Measurements from ENCODE around the gene ENPP3.

Gene ENPP3

GRCh38 chr6:131763749-131764148 lies 126.6 kb downstream of the ENPP3 start:
- ATAC-seq (ENCODE audit: low read depth) (no peak), DNase-seq (ENCODE audit: low spot score in 2 of 2) (no peak)
- Mint-ChIP-seq H3K36me3 (no peaks in the 10 kb centered on the region), H3K9me3 (no peaks in the 10 kb centered on the region), H3K4me1 (no peaks in the 10 kb centered on the region), H3K27me3 (peaks cover 9% of the 10 kb centered on the region), H3K27ac (no peak overlapping the region), H3K4me3 (no peak overlapping the region)

- H3K27me3 Mint-ChIP-seq = peaks cover 9% of the 10 kb centered on the region
- no peaks in the 10 kb centered on the region for H3K36me3 Mint-ChIP-seq
- no peak for ATAC-seq (ENCODE audit: low read depth)
- H3K27ac Mint-ChIP-seq = no peak overlapping the region
- no peaks in the 10 kb centered on the region for H3K4me1 Mint-ChIP-seq
- no peak overlapping the region for H3K4me3 Mint-ChIP-seq
- no peak for DNase-seq (ENCODE audit: low spot score in 2 of 2)
- no peaks in the 10 kb centered on the region for H3K9me3 Mint-ChIP-seq
These were observed 127.2 kb downstream of the ENPP3 start for GRCh38 chr6:131764350-131764749.

GRCh38 chr6:131765081-131765803 lies 128.1 kb downstream of the ENPP3 start:
- Mint-ChIP-seq H3K27me3 (peaks cover 9% of the 10 kb centered on the region), H3K9me3 (no peaks in the 10 kb centered on the region), H3K27ac (no peak overlapping the region), H3K36me3 (no peaks in the 10 kb centered on the region), H3K4me3 (no peak overlapping the region), H3K4me1 (no peaks in the 10 kb centered on the region)
- DNase-seq (ENCODE audit: low spot score in 2 of 2) (no peak), ATAC-seq (ENCODE audit: low read depth) (no peak)

GRCh38 chr6:131765804-131766135 lies 128.7 kb downstream of the ENPP3 start:
- DNase-seq (ENCODE audit: low spot score in 2 of 2) = no peak
- H3K36me3 Mint-ChIP-seq = no peaks in the 10 kb centered on the region
- no peak for ATAC-seq (ENCODE audit: low read depth)
- H3K27ac Mint-ChIP-seq = no peak overlapping the region
- no peaks in the 10 kb centered on the region for H3K4me1 Mint-ChIP-seq
- peaks cover 12% of the 10 kb centered on the region for H3K27me3 Mint-ChIP-seq
- no peak overlapping the region for H3K4me3 Mint-ChIP-seq
- no peaks in the 10 kb centered on the region for H3K9me3 Mint-ChIP-seq

GRCh38 chr6:131766631-131767030 lies 129.5 kb downstream of the ENPP3 start:
- Mint-ChIP-seq H3K27ac (no peak overlapping the region), H3K4me1 (no peaks in the 10 kb centered on the region), H3K4me3 (no peak overlapping the region), H3K27me3 (peaks cover 15% of the 10 kb centered on the region), H3K36me3 (no peaks in the 10 kb centered on the region), H3K9me3 (no peaks in the 10 kb centered on the region)
- ATAC-seq (ENCODE audit: low read depth) = no peak
- DNase-seq (ENCODE audit: low spot score in 2 of 2) = no peak

GRCh38 chr6:131768964-131769363 lies 131.9 kb downstream of the ENPP3 start:
- no peaks in the 10 kb centered on the region for H3K4me1 Mint-ChIP-seq
- H3K4me3 Mint-ChIP-seq = no peak overlapping the region
- H3K27me3 Mint-ChIP-seq = peaks cover 11% of the 10 kb centered on the region
- no peaks in the 10 kb centered on the region for H3K9me3 Mint-ChIP-seq
- no peaks in the 10 kb centered on the region for H3K36me3 Mint-ChIP-seq
- DNase-seq (ENCODE audit: low spot score in 2 of 2) (no peak), ATAC-seq (ENCODE audit: low read depth) (no peak)
- no peak overlapping the region for H3K27ac Mint-ChIP-seq

- no peaks in the 10 kb centered on the region for H3K9me3 Mint-ChIP-seq
- DNase-seq (ENCODE audit: low spot score in 2 of 2) = no peak
- no peak overlapping the region for H3K4me3 Mint-ChIP-seq
- no peaks in the 10 kb centered on the region for H3K4me1 Mint-ChIP-seq
- peaks cover 11% of the 10 kb centered on the region for H3K27me3 Mint-ChIP-seq
- no peak overlapping the region for H3K27ac Mint-ChIP-seq
- no peaks in the 10 kb centered on the region for H3K36me3 Mint-ChIP-seq
- no peak for ATAC-seq (ENCODE audit: low read depth)
These were observed 132.5 kb downstream of the ENPP3 start for GRCh38 chr6:131769385-131770141.

GRCh38 chr6:131770776-131771175 lies 133.7 kb downstream of the ENPP3 start:
- Mint-ChIP-seq H3K36me3 (no peaks in the 10 kb centered on the region), H3K27ac (no peak overlapping the region), H3K9me3 (no peaks in the 10 kb centered on the region), H3K4me3 (no peak overlapping the region), H3K4me1 (no peaks in the 10 kb centered on the region), H3K27me3 (peaks cover 11% of the 10 kb centered on the region)
- DNase-seq (ENCODE audit: low spot score in 2 of 2) (no peak), ATAC-seq (ENCODE audit: low read depth) (no peak)

GRCh38 chr6:131773284-131773950 lies 136.3 kb downstream of the ENPP3 start:
- no peaks in the 10 kb centered on the region for H3K9me3 Mint-ChIP-seq
- ATAC-seq (ENCODE audit: low read depth) (no peak), DNase-seq (ENCODE audit: low spot score in 2 of 2) (no peak)
- no peak overlapping the region for H3K27ac Mint-ChIP-seq
- peaks cover 8% of the 10 kb centered on the region for H3K27me3 Mint-ChIP-seq
- no peaks in the 10 kb centered on the region for H3K4me1 Mint-ChIP-seq
- no peak overlapping the region for H3K4me3 Mint-ChIP-seq
- no peaks in the 10 kb centered on the region for H3K36me3 Mint-ChIP-seq

- Mint-ChIP-seq H3K27ac (no peak overlapping the region), H3K9me3 (no peaks in the 10 kb centered on the region), H3K36me3 (no peaks in the 10 kb centered on the region), H3K4me3 (no peak overlapping the region), H3K4me1 (no peaks in the 10 kb centered on the region), H3K27me3 (peaks cover 2% of the 10 kb centered on the region)
- ATAC-seq (ENCODE audit: low read depth) = no peak
- no peak for DNase-seq (ENCODE audit: low spot score in 2 of 2)
These were observed 138.8 kb downstream of the ENPP3 start for GRCh38 chr6:131775886-131776285.

- no peak overlapping the region for H3K27ac Mint-ChIP-seq
- ATAC-seq (ENCODE audit: low read depth) (no peak), DNase-seq (ENCODE audit: low spot score in 2 of 2) (no peak)
- H3K4me1 Mint-ChIP-seq = no peaks in the 10 kb centered on the region
- H3K4me3 Mint-ChIP-seq = no peak overlapping the region
- H3K9me3 Mint-ChIP-seq = no peaks in the 10 kb centered on the region
- no peaks in the 10 kb centered on the region for H3K36me3 Mint-ChIP-seq
- no peaks in the 10 kb centered on the region for H3K27me3 Mint-ChIP-seq
These were observed 139.9 kb downstream of the ENPP3 start for GRCh38 chr6:131776985-131777384.

- H3K9me3 Mint-ChIP-seq = no peaks in the 10 kb centered on the region
- no peaks in the 10 kb centered on the region for H3K4me1 Mint-ChIP-seq
- DNase-seq (ENCODE audit: low spot score in 2 of 2) = no peak
- ATAC-seq (ENCODE audit: low read depth) = no peak
- H3K27ac Mint-ChIP-seq = no peak overlapping the region
- peaks cover 4% of the 10 kb centered on the region for H3K27me3 Mint-ChIP-seq
- no peaks in the 10 kb centered on the region for H3K36me3 Mint-ChIP-seq
- no peak overlapping the region for H3K4me3 Mint-ChIP-seq
These were observed 141.1 kb downstream of the ENPP3 start for GRCh38 chr6:131778169-131778568.

GRCh38 chr6:131779304-131779703 lies 142.2 kb downstream of the ENPP3 start:
- Mint-ChIP-seq H3K27me3 (peaks cover 5% of the 10 kb centered on the region), H3K9me3 (no peaks in the 10 kb centered on the region)
- ATAC-seq (ENCODE audit: low read depth) = no peak

GRCh38 chr6:131780600-131780999 lies 143.5 kb downstream of the ENPP3 start:
- H3K4me3 Mint-ChIP-seq = no peak overlapping the region
- H3K27ac Mint-ChIP-seq = no peak overlapping the region
- H3K36me3 Mint-ChIP-seq = no peaks in the 10 kb centered on the region
- H3K27me3 Mint-ChIP-seq = peaks cover 5% of the 10 kb centered on the region
- no peaks in the 10 kb centered on the region for H3K9me3 Mint-ChIP-seq
- ATAC-seq (ENCODE audit: low read depth) (no peak), DNase-seq (ENCODE audit: low spot score in 2 of 2) (no peak)
- H3K4me1 Mint-ChIP-seq = no peaks in the 10 kb centered on the region

More at GRCh38 chr6:131779304-131779703, 142.2 kb downstream of the ENPP3 start:
- Mint-ChIP-seq H3K4me3 (no peak overlapping the region), H3K4me1 (no peaks in the 10 kb centered on the region), H3K36me3 (no peaks in the 10 kb centered on the region), H3K27ac (no peak overlapping the region)
- DNase-seq (ENCODE audit: low spot score in 2 of 2) = no peak
